DND-41 (cell line): Measurements from ENCODE around the gene TAF6.

ENCODE experiments used
- ATAC-seq: fragments of 200-7000 bp; cut with Tn5 transposase; 3 replicates; pipeline ENCODE4 v1.9.1; 2021; ENCODE audit warnings: low read depth; ENCODE audit not compliant: insufficient read depth
- DNase-seq: peaks from one replicate; pipeline ENCODE4 v3.0.0-alpha.2; 2020
- H2AFZ ChIP-seq: 2 replicates; pipeline ENCODE4 v1.6.0; 2012; ENCODE audit warnings: low read depth, low read length
- H3K27ac ChIP-seq: 2 replicates; pipeline ENCODE4 v1.5.1; 2012; ENCODE audit warnings: low read length, inconsistent platforms
- H3K27me3 ChIP-seq: fragments of 200-600 bp; sonication (generic); 2 replicates; pipeline ENCODE4 v1.6.0; 2012; ENCODE audit warnings: low read length, mild to moderate bottlenecking, inconsistent platforms; ENCODE audit not compliant: insufficient read depth, poor library complexity
- H3K36me3 ChIP-seq: 2 replicates; pipeline ENCODE4 v1.5.1; 2012; ENCODE audit warnings: low read length, inconsistent platforms; ENCODE audit not compliant: insufficient read depth
- H3K4me1 ChIP-seq: 2 replicates; pipeline ENCODE4 v1.5.1; 2012; ENCODE audit warnings: mild to moderate bottlenecking, low read length; ENCODE audit not compliant: insufficient read depth
- H3K4me2 ChIP-seq: 2 replicates; pipeline ENCODE4 v1.6.0; 2012; ENCODE audit warnings: mild to moderate bottlenecking, moderate library complexity, low read length, inconsistent platforms; ENCODE audit not compliant: insufficient read depth
- H3K4me3 ChIP-seq, 2 experiments: fragments of 200-600 bp in 1 of 2; shearing (Covaris generic) in 1 of 2; 2 replicates each; pipeline ENCODE4 v1.5.1; 2012 to 2016; ENCODE audit warnings: inconsistent platforms in 2 of 2, low read length in 2 of 2, mild to moderate bottlenecking in 2 of 2, low read depth in 1 of 2, moderate library complexity in 1 of 2
- H3K79me2 ChIP-seq: 2 replicates; pipeline ENCODE4 v1.6.0; 2012; ENCODE audit warnings: low read length, inconsistent platforms; ENCODE audit not compliant: insufficient read depth
- H3K9ac ChIP-seq: 2 replicates; pipeline ENCODE4 v1.6.0; 2012; ENCODE audit warnings: low read depth, mild to moderate bottlenecking, inconsistent platforms, low read length, moderate library complexity
- H3K9me3 ChIP-seq: 2 replicates; pipeline ENCODE4 v1.5.1; 2012; ENCODE audit warnings: low read length, moderate library complexity, mild to moderate bottlenecking, inconsistent platforms; ENCODE audit not compliant: insufficient read depth, severe bottlenecking
- H4K20me1 ChIP-seq: 2 replicates; pipeline ENCODE4 v1.6.0; 2012; ENCODE audit warnings: low read length; ENCODE audit not compliant: insufficient read depth
- CTCF ChIP-seq: IDR thresholded peaks from 2 replicates; pipeline ENCODE4 v1.5.1; 2012; ENCODE audit warnings: borderline replicate concordance, low read length, moderate library complexity, mild to moderate bottlenecking; ENCODE audit not compliant: poor library complexity, severe bottlenecking; ENCODE audit errors: extremely low read depth
- EZH2 ChIP-seq: IDR thresholded peaks from 3 replicates; pipeline ENCODE4 v1.6.1; 2012; ENCODE audit warnings: borderline replicate concordance, low read depth, mild to moderate bottlenecking, moderate library complexity, low read length, inconsistent platforms; ENCODE audit not compliant: severe bottlenecking

The TAF6 gene

GRCh38 chr7:100090527-100091410 is 28.4 kb downstream of the TAF6 start:
- Histone ChIP-seq H3K4me1 (peaks cover 42% of the 10 kb centered on the region), H3K27me3 (no peaks in the 10 kb centered on the region), H3K4me3 (no peak overlapping the region), H3K79me2 (peaks cover 46% of the 10 kb centered on the region), H3K36me3 (peaks cover 56% of the 10 kb centered on the region), H2AFZ (no peak overlapping the region), H3K9ac (0 out of 2 replicates have a peak overlapping the region, but pooled peaks have one; percentile 1), H3K27ac (no peak overlapping the region; the same call in 1 of the 2 replicates), H4K20me1 (peaks cover 44% of the 10 kb centered on the region), H3K9me3 (no peaks in the 10 kb centered on the region), H3K4me2 (peak overlapping the region; percentile 88)
- TF ChIP-seq CTCF: no peak
- no peak for TF ChIP-seq EZH2
- ATAC-seq (peak; percentile 13), DNase-seq (peak; percentile 27)

GRCh38 chr7:100089458-100090196 is 29.5 kb downstream of the TAF6 start:
- Histone ChIP-seq H3K4me3 (peak overlapping the region; percentile 50 to 96; a peak in 3 of 4 replicates), H2AFZ (peak overlapping the region; percentile 81), H3K4me1 (peaks cover 33% of the 10 kb centered on the region), H3K9me3 (no peaks in the 10 kb centered on the region), H4K20me1 (peaks cover 36% of the 10 kb centered on the region), H3K9ac (peak overlapping the region; percentile 85), H3K27ac (peak overlapping the region; percentile 88), H3K79me2 (peaks cover 38% of the 10 kb centered on the region), H3K4me2 (peak overlapping the region; percentile 88), H3K27me3 (no peaks in the 10 kb centered on the region), H3K36me3 (peaks cover 44% of the 10 kb centered on the region)
- TF ChIP-seq CTCF (no peak), EZH2 (no peak)
- ATAC-seq: no peak
- no peak for DNase-seq

- H4K20me1 ChIP-seq: peaks cover 28% of the 10 kb centered on the region
- H3K4me2 ChIP-seq: peak within 1 kb of the TSS; percentile 88
- H3K27ac ChIP-seq: peak within 1 kb of the TSS; percentile 88
- no peaks in the 10 kb centered on the region for H3K27me3 ChIP-seq
- TF ChIP-seq EZH2 (no peak), CTCF (no peak)
- peak within 1 kb of the TSS; percentile 85 for H3K9ac ChIP-seq
- DNase-seq: peak; percentile 86
- H3K4me3 ChIP-seq: peak within 1 kb of the TSS; percentile 50 to 96
- H2AFZ ChIP-seq: peak within 1 kb of the TSS; percentile 81
- H3K4me1 ChIP-seq: peaks cover 33% of the 10 kb centered on the region
- peak; percentile 65 for ATAC-seq
- no peaks in the 10 kb centered on the region for H3K9me3 ChIP-seq
- peaks cover 33% of the 10 kb centered on the region for H3K79me2 ChIP-seq
- peaks cover 37% of the 10 kb centered on the region for H3K36me3 ChIP-seq
Measured at GRCh38 chr7:100088621-100089457, 30.3 kb downstream of the TAF6 start, which contains the start of gene COPS6. TSS of gene COPS6 (plus strand) at chr7:100088969. CDS start at chr7:100088991, 22 bp downstream.
